GM19328 (cell line): ENCODE data around the gene AGBL4.

Experiments used
- ATAC-seq: cut with Tn5 transposase; IDR thresholded peaks from one replicate; pipeline ENCODE4 v1.9.1; 2021; ENCODE audit warnings: mild to moderate bottlenecking, moderate library complexity; ENCODE audit not compliant: unreplicated experiment

Gene AGBL4

DNA sequence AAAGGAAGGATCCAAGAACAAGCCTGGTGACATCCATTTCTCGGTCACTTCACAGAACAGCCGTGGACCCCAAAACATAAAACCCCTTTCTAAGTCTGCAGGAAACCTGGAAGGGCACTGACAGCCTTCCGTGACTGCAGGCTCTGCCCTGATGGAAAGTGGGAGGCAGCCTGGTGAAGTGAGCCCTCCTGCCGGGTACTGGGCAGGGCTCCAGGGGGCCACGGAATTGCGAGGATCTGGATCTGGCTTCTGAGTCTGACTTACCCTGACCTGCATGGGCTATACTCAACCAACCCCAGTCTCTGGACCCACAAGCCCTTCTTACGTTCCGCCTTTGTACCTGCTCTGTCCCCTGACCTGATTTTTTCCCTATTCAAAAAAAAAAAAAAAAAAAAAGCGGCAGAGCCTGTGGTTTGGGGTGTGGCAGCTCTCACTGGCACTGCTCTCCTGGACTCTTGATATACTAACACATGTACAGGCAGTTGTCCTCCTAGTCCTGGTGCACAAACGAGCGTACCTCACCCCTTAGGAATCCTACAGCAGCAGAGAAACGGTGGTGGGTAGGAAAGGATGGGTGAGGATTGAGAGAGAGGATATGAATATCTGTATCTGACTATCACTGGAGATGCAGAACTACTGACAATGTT, 1330.0 kb downstream of the AGBL4 start:
- ATAC-seq, result no peak

- ATAC-seq, result no peak
Measured at GRCh38 chr1:48693180-48693579, 1330.6 kb downstream of the AGBL4 start.

- ATAC-seq, result no peak
Measured at GRCh38 chr1:48692235-48692634, 1331.5 kb downstream of the AGBL4 start.

GRCh38 chr1:48691429-48692001, 1332.2 kb downstream of the AGBL4 start:
- peak; percentile 55 for ATAC-seq

- ATAC-seq, result no peak
Measured at GRCh38 chr1:48688102-48688760, 1335.5 kb downstream of the AGBL4 start.

- ATAC-seq, result no peak
Measured at GRCh38 chr1:48687282-48688045, 1336.3 kb downstream of the AGBL4 start.

DNA sequence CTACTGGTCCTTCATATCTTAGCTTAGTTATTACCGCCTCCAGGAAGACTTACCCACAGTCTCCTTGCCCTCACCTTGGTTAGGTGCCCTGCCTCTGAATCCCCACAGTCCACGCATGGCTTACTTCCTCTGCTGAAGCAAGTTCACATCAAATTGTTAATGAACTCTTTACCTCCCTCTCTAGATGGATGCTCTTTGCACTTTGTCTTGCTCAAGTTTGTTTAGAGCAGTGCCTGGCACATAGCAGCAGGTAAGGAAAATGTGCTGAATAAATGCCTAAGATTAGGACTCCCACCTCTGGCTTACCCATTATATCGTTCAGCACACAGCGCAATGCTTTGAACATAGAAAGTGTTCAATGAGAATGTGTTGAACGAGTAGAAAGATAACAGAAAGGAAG, 1337.6 kb downstream of the AGBL4 start:
- no peak for ATAC-seq

GRCh38 chr1:48684381-48684780, 1339.4 kb downstream of the AGBL4 start:
- ATAC-seq, result no peak

DNA sequence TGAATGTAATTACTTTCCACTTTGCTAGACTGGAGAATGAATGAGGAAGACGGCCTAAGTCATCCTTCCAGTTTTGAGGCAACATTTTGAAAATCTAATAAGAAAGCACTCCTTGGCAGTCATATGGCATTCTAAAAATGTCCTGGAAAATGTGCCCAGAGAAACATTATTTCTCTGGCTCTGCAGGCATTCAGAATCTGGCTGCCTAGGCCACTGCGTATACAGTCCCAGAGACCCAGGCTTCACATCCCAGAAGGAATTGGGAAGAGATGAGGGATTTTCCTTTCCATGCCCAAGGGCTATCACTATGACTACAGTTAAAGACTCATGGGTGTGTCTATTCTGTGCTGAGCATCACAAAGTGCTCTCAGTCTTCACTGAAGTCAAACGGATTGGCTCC, 1339.9 kb downstream of the AGBL4 start:
- no peak for ATAC-seq

DNA sequence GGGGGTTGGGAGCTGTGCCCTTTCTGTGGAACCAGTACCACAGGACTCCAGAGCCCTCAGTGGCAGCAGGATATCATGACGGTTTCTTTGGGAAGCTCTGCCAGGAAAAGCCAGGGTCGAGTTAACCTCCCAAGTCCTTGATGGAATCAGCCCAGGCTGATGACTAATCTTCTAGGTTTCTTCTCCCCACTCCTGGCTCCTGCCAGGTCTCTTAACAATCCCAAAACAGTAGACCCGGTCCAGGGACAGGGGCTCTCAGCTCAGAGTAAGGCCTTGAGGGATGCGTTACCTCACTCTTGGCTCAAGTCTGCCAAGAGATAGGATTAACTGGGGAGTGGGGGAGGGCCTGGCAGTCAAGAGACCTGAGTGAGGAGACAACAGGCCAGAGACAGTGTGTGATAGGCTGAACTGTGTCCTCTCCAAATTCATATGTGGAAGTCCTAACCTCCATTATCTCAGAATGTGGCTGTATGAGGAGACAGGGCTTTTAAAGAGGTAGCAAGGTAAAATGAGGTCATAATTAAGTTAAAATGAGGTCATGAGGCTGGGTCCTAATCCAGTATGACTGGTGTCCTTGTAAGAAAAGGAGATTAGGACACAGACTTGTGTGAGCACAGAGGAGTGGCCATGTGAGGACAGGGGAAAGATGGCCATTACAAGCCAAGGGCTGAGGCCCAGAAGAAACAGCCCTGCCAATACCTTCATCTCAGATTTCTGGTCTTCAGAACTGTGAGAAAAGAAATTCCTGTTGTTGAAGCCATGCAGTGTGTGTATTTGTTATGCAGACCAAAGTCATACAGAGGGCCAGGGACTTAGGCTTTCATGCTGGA, 1342.1 kb downstream of the AGBL4 start:
- ATAC-seq, result no peak

- ATAC-seq, result no peak
Measured at GRCh38 chr1:48680411-48681035, 1343.2 kb downstream of the AGBL4 start.

DNA sequence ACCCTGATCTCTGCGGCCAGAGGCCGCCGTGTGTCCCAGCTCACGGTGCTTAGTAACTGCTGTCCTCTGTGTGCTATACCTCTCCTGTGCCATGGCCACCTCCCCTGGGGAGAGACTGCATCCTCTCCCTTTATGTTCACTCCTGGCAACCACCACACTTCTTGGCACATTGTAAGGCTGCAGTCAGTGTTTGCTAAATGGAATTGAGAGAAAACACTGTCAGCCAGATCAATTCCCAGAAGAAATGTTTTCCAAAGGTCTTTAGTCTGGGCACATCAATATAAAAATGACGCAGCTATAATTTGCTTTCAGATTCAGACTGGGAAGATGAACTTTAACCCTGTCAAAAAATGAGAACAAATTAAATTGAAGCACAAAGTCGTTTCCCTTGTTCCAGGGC, 1343.9 kb downstream of the AGBL4 start:
- no peak for ATAC-seq

GRCh38 chr1:48678710-48679505, 1344.8 kb downstream of the AGBL4 start:
- ATAC-seq, result no peak

- peak; percentile 54 for ATAC-seq
Measured at GRCh38 chr1:48677306-48678287, 1346.2 kb downstream of the AGBL4 start.

GRCh38 chr1:48676822-48677221, 1346.9 kb downstream of the AGBL4 start:
- ATAC-seq, result no peak

DNA sequence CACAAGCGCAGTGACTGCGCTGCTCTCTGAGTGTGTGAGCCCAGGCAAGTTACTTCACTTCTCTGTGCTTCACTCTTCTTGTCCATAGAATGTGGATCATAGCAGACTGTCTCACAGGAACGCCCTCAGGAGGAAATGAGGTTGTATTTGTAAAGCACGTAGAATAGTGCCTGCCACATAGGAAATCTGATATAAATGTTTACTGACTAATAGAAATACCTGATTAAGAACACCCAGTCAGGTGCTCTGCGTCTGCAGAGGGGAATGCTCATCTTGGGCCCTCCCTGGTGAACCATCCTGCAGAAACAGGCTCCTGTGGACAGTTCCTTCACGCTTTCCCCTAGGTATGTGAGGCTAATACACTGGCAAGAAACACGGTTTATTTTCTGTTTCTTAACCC, 1347.4 kb downstream of the AGBL4 start:
- ATAC-seq, result no peak

GRCh38 chr1:48675251-48675650, 1348.5 kb downstream of the AGBL4 start:
- ATAC-seq, result no peak

- no peak for ATAC-seq
Measured at GRCh38 chr1:48674641-48675040, 1349.1 kb downstream of the AGBL4 start.
